MM.1S (cell line): Measurements from ENCODE around the gene MYL12A.

Source experiments
- CTCF ChIP-seq: fragments of 300-600 bp; sonication (generic); IDR thresholded peaks from 2 replicates; pipeline ENCODE4 v1.5.1; 2016; ENCODE audit warnings: antibody characterized with exemption, low read length, mixed read lengths
- EZH2 ChIP-seq: fragments of 300-600 bp; sonication (generic); optimal IDR thresholded peaks from 2 replicates; pipeline ENCODE3; 2017; ENCODE audit warnings: low read depth, mild to moderate bottlenecking, antibody characterized with exemption, low read length, mixed read lengths
- EZH2phosphoT487 ChIP-seq: fragments of 300-600 bp; sonication (generic); IDR thresholded peaks from 2 replicates; pipeline ENCODE4 v1.6.1; 2018; ENCODE audit warnings: antibody characterized with exemption, low read length

- no peak for TF ChIP-seq CTCF
- TF ChIP-seq EZH2phosphoT487 = no peak
- TF ChIP-seq EZH2 = no peak
Observed at GRCh38 chr18:3214855-3215637, 32.6 kb upstream of the MYL12A start.
